Measurements from ENCODE around the gene RFX8.
A peak's percentile ranks its signal among the peaks of the same experiment; 100 is the strongest.
"Not testable (repeated sequence)": the region's sequence is repeated elsewhere in the genome, so short reads cannot be mapped to it uniquely, and the experiment has no call there.

RFX8 gene

GRCh38 chr2:101438555-101438954, 36.4 kb downstream of the RFX8 start:
- not testable (repeated sequence) for DNase-seq

- DNase-seq, result no peak
Measured at GRCh38 chr2:101435001-101435862, 39.7 kb downstream of the RFX8 start.

GRCh38 chr2:101433465-101433864, 41.4 kb downstream of the RFX8 start:
- no peak for DNase-seq

GRCh38 chr2:101432411-101433181, 42.3 kb downstream of the RFX8 start:
- no peak for DNase-seq

GRCh38 chr2:101431486-101431885, 43.4 kb downstream of the RFX8 start:
- no peak for DNase-seq

- DNase-seq, result no peak
Measured at GRCh38 chr2:101430156-101430555, 44.8 kb downstream of the RFX8 start.

- no peak for DNase-seq
Measured at GRCh38 chr2:101429453-101429852, 45.5 kb downstream of the RFX8 start.

- DNase-seq, result no peak
Measured at GRCh38 chr2:101428422-101429176, 46.3 kb downstream of the RFX8 start.

- DNase-seq, result no peak
Measured at GRCh38 chr2:101427743-101428142, 47.2 kb downstream of the RFX8 start.

- no peak for DNase-seq
Measured at GRCh38 chr2:101427240-101427639, 47.7 kb downstream of the RFX8 start.

GRCh38 chr2:101426822-101427221, 48.1 kb downstream of the RFX8 start:
- DNase-seq, result no peak

GRCh38 chr2:101420623-101421022, 54.3 kb downstream of the RFX8 start:
- DNase-seq, result no peak

- DNase-seq, result peak; percentile 23
Measured at GRCh38 chr2:101419096-101419663, 55.7 kb downstream of the RFX8 start.

- no peak for DNase-seq
Measured at GRCh38 chr2:101418460-101419095, 56.3 kb downstream of the RFX8 start.

GRCh38 chr2:101416609-101417008, 58.3 kb downstream of the RFX8 start:
- no peak for DNase-seq

GRCh38 chr2:101415884-101416283, 59.0 kb downstream of the RFX8 start:
- DNase-seq, result no peak

- no peak for DNase-seq
Measured at GRCh38 chr2:101415220-101415619, 59.7 kb downstream of the RFX8 start.

GRCh38 chr2:101412092-101412694, 62.7 kb downstream of the RFX8 start:
- DNase-seq, result no peak

- DNase-seq, result no peak
Measured at GRCh38 chr2:101410746-101411145, 64.2 kb downstream of the RFX8 start.

- DNase-seq, result no peak
Measured at GRCh38 chr2:101410114-101410513, 64.8 kb downstream of the RFX8 start.

GRCh38 chr2:101409699-101410098, 65.2 kb downstream of the RFX8 start:
- DNase-seq, result no peak

- DNase-seq, result peak; percentile 8
Measured at GRCh38 chr2:101408925-101409324, 66.0 kb downstream of the RFX8 start.

All from NCI-H2029 treated with DMSO at 0.1 percent for 48 hours (cell line).